ENCODE data around the gene ZNF407.

The ZNF407 gene

GRCh38 chr18:74674487-74674886 is 76.8 kb downstream of the ZNF407 start:
- no peak for DNase-seq (ENCODE audit: low read depth)
- no peak for TF ChIP-seq CTCF (conservative IDR thresholded peaks at IDR 0.05; ENCODE audit: control insufficient read depth, insufficient read depth, low read depth, low read length)
- H3K4me3 ChIP-seq (ENCODE audit: control insufficient read depth, low read depth, low read length) = no peak overlapping the region

- no peak for DNase-seq (ENCODE audit: low read depth)
- H3K4me3 ChIP-seq (ENCODE audit: control insufficient read depth, low read depth, low read length) = no peak overlapping the region
- no peak for TF ChIP-seq CTCF (conservative IDR thresholded peaks at IDR 0.05; ENCODE audit: control insufficient read depth, insufficient read depth, low read depth, low read length)
Observed at GRCh38 chr18:74679006-74679678, 81.5 kb downstream of the ZNF407 start.

- no peak for TF ChIP-seq CTCF (conservative IDR thresholded peaks at IDR 0.05; ENCODE audit: control insufficient read depth, insufficient read depth, low read depth, low read length)
- H3K4me3 ChIP-seq (ENCODE audit: control insufficient read depth, low read depth, low read length) = no peak overlapping the region
- no peak for DNase-seq (ENCODE audit: low read depth)
Observed at GRCh38 chr18:74679679-74680076, 82.0 kb downstream of the ZNF407 start.

- DNase-seq (ENCODE audit: low read depth) = peak; percentile 38
- no peak overlapping the region for H3K4me3 ChIP-seq (ENCODE audit: control insufficient read depth, low read depth, low read length)
- TF ChIP-seq CTCF (conservative IDR thresholded peaks at IDR 0.05; ENCODE audit: control insufficient read depth, insufficient read depth, low read depth, low read length) = no peak
Observed at GRCh38 chr18:74682141-74682990, 84.7 kb downstream of the ZNF407 start.

GRCh38 chr18:74682991-74683297 is 85.3 kb downstream of the ZNF407 start:
- no peak for TF ChIP-seq CTCF (conservative IDR thresholded peaks at IDR 0.05; ENCODE audit: control insufficient read depth, insufficient read depth, low read depth, low read length)

GRCh38 chr18:74683573-74683972 is 85.9 kb downstream of the ZNF407 start:
- no peak for TF ChIP-seq CTCF (conservative IDR thresholded peaks at IDR 0.05; ENCODE audit: control insufficient read depth, insufficient read depth, low read depth, low read length)
- peak; percentile 11 for DNase-seq (ENCODE audit: low read depth)
- H3K4me3 ChIP-seq (ENCODE audit: control insufficient read depth, low read depth, low read length) = no peak overlapping the region

More at GRCh38 chr18:74682991-74683297, 85.3 kb downstream of the ZNF407 start:
- H3K4me3 ChIP-seq (ENCODE audit: control insufficient read depth, low read depth, low read length) = no peak overlapping the region
- peak; percentile 81 for DNase-seq (ENCODE audit: low read depth)

Data from fibroblast of mammary gland (primary cell).